Right lobe of liver (tissue), 4 donors: ENCODE measurements around the gene EPS8.

Experiments used
- POLR2A ChIP-seq: fragments of 450-650 bp; IDR thresholded peaks from one replicate; pipeline ENCODE4 v1.6.1; 2017; ENCODE audit warnings: antibody characterized with exemption, mild to moderate bottlenecking
- TF ChIP-seq, protein P1 (sequence below), 4 donors: fragments of 200-600 bp in 3 of 4; fragments of 450-650 bp in 1 of 4; IDR thresholded peaks; one replicate each; pipeline versions ENCODE4 v1.5.1 to v1.8.0; 2016 to 2022; ENCODE audit warnings: antibody characterized with exemption in 4 of 4, mild to moderate bottlenecking in 2 of 4
- donor health status: DM: no; HTN: no; CAD: no.
- donor health status: DM: no; HTN: no; CAD: no.
- donor health status: DM: no; HTN: yes; CAD: no.

DNA sequence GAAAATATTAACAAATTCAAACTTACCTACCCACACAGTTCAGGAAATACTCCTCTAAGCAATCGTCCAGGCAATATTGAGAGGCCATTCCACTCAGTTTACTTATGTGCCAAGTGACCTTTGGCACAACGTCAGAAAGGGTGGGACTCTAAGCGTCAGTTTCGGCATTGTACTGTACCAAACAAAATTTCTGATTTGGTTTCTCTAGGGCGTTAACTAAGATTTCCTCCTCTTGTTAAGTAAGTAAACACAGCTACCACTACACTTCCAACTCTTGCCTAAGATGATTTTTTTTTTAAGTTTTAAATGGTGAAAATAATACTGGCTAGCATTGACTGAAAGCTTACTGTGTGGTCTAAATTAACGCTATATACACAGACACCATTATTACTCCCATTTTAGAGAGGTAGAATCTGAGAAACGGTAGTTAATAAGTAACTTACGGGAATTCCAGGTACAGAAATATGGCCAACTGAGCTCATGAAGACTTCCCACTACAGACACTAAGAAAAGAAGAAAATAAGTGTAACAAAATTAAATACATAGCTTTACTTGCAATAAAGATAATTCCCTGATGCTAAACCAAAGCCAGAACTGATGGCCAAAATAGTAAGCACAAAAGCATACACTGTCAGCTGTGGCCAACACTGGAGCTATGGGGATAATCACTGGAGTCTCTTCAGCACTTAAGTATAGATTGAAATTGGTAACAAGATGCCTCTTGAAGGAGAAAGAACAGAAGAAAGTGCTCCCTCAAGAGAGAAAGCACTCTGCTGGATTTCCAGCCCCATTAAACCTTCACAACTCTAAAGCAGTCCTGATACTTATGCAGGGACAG, 76.1 kb downstream of the EPS8 start:
- TF ChIP-seq, protein P1, sequence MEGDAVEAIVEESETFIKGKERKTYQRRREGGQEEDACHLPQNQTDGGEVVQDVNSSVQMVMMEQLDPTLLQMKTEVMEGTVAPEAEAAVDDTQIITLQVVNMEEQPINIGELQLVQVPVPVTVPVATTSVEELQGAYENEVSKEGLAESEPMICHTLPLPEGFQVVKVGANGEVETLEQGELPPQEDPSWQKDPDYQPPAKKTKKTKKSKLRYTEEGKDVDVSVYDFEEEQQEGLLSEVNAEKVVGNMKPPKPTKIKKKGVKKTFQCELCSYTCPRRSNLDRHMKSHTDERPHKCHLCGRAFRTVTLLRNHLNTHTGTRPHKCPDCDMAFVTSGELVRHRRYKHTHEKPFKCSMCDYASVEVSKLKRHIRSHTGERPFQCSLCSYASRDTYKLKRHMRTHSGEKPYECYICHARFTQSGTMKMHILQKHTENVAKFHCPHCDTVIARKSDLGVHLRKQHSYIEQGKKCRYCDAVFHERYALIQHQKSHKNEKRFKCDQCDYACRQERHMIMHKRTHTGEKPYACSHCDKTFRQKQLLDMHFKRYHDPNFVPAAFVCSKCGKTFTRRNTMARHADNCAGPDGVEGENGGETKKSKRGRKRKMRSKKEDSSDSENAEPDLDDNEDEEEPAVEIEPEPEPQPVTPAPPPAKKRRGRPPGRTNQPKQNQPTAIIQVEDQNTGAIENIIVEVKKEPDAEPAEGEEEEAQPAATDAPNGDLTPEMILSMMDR (IDR thresholded peaks at IDR 0.05), result no peak
- TF ChIP-seq POLR2A, result no peak
